Fibroblast of lung (primary cell): ENCODE results near the gene KEAP1. TPM values are rescaled to one million over a fixed set of nuclear protein-coding genes. Genes with fewer than 3 reads are reported as not detected.

Experiments
- DNase-seq, 2 donors: peaks; one replicate each; pipeline versions ENCODE4 v3.0.0 to v3.0.0-alpha.2; 2010; ENCODE audit warnings: low read depth in 2 of 2
- H2AFZ ChIP-seq: 2 replicates; pipeline ENCODE4 v1.5.1; 2012; ENCODE audit warnings: low read length, control low read depth, inconsistent platforms
- H3K27ac ChIP-seq: 2 replicates; pipeline ENCODE4 v1.5.1; 2011; ENCODE audit warnings: low read length, control low read depth; ENCODE audit not compliant: insufficient read depth
- H3K27me3 ChIP-seq: 2 replicates; pipeline ENCODE4 v1.5.1; 2011; ENCODE audit warnings: mild to moderate bottlenecking, low read length; ENCODE audit not compliant: control insufficient read depth, insufficient read depth
- H3K36me3 ChIP-seq: 2 replicates; pipeline ENCODE4 v1.5.1; 2011; ENCODE audit warnings: low read length; ENCODE audit not compliant: control insufficient read depth, insufficient read depth
- H3K4me1 ChIP-seq: 2 replicates; pipeline ENCODE4 v1.5.1; 2011; ENCODE audit warnings: low read length; ENCODE audit not compliant: control insufficient read depth, insufficient read depth; ENCODE audit errors: extremely low read depth
- H3K4me2 ChIP-seq: 2 replicates; pipeline ENCODE4 v1.5.1; 2011; ENCODE audit warnings: low read length, control low read depth; ENCODE audit not compliant: insufficient read depth; ENCODE audit errors: extremely low read depth
- H3K4me3 ChIP-seq, 4 experiments: fragments of 200-600 bp in 1 of 4; sonication (generic) in 1 of 4; replicated peaks in 1 of 4; 2 replicates each; pipeline ENCODE4 v1.5.1; 2011 to 2016; ENCODE audit warnings: low read length in 4 of 4, low read depth in 3 of 4, mild to moderate bottlenecking in 3 of 4, control low read depth in 2 of 4, inconsistent platforms in 1 of 4, mixed read lengths in 1 of 4; ENCODE audit not compliant: insufficient read depth in 1 of 4; ENCODE audit errors: control extremely low read depth in 1 of 4
- H3K79me2 ChIP-seq: 2 replicates; pipeline ENCODE4 v1.5.1; 2012; ENCODE audit warnings: mild to moderate bottlenecking, low read length, inconsistent platforms; ENCODE audit not compliant: control insufficient read depth, insufficient read depth
- H3K9ac ChIP-seq: 2 replicates; pipeline ENCODE4 v1.5.1; 2011; ENCODE audit warnings: mild to moderate bottlenecking, low read length, control low read depth; ENCODE audit not compliant: insufficient read depth
- H3K9me3 ChIP-seq: 2 replicates; pipeline ENCODE4 v1.5.1; 2012; ENCODE audit warnings: low read depth, low read length; ENCODE audit not compliant: control insufficient read depth, insufficient read depth
- H4K20me1 ChIP-seq: 2 replicates; pipeline ENCODE4 v1.5.1; 2011; ENCODE audit warnings: low read length; ENCODE audit not compliant: control insufficient read depth, insufficient read depth; ENCODE audit errors: extremely low read depth
- CTCF ChIP-seq, 2 donors: IDR thresholded peaks in 1 of 2; conservative IDR thresholded peaks in 1 of 2; 1 replicate in 1 of 2; 2 replicates in 1 of 2; pipeline ENCODE4 v1.5.1; 2011 to 2012; ENCODE audit warnings: low read length in 2 of 2, control low read depth in 1 of 2, inconsistent platforms in 1 of 2, low read depth in 1 of 2, mild to moderate bottlenecking in 1 of 2
- EZH2 ChIP-seq: IDR thresholded peaks from 2 replicates; pipeline ENCODE4 v1.5.1; 2012; ENCODE audit warnings: low read length, control low read depth, mild to moderate bottlenecking; ENCODE audit errors: missing control alignments
- polyA plus RNA-seq, 2 donors: library from polyadenylated mRNA; depleted of rRNA in 1 of 2; stranded (reverse) in 1 of 2; unstranded in 1 of 2; fragments of >200 nt; gene quantifications; 2 replicates each; pipeline ENCODE4 v1.2.1, GENCODE V29; 2011 to 2012; ENCODE audit warnings: missing spikeins in 1 of 2
- total RNA-seq: library from RNA; depleted of rRNA; stranded (reverse); fragments of >200 nt; gene quantifications from 2 replicates; pipeline ENCODE4 v1.2.1, GENCODE V29; 2014

Gene KEAP1
- total and polyA plus RNA-seq, 2 donors (not counting 1 experiment from before 2014, with no cell fraction given), result 36.1 to 103 TPM

- Histone ChIP-seq H3K9me3 (no peaks in the 10 kb centered on the region), H4K20me1 (no peaks in the 10 kb centered on the region), H3K36me3 (no peaks in the 10 kb centered on the region), H3K4me2 (peak overlapping the region; percentile 52), H3K27me3 (peaks cover 43% of the 10 kb centered on the region), H3K27ac (no peak overlapping the region), H3K4me1 (peaks cover 4% of the 10 kb centered on the region), H3K9ac (no peak overlapping the region), H2AFZ (no peak overlapping the region), H3K4me3 (peak overlapping the region in 1 of 4 experiments; percentile 33), H3K79me2 (no peaks in the 10 kb centered on the region)
- no peak for TF ChIP-seq CTCF (conservative IDR thresholded peaks at IDR 0.05 in 1 of 2, IDR thresholded peaks at IDR 0.05 in 1 of 2; ENCODE audit: low read depth in 1 of 2, low read length in 2 of 2)
- no peak for TF ChIP-seq EZH2
- no peak for DNase-seq
Measured at GRCh38 chr19:10517760-10518443, 14.7 kb upstream of the KEAP1 start.

GRCh38 chr19:10517361-10517759 lies 14.2 kb upstream of the KEAP1 start, which contains the start of gene S1PR5:
TSS of gene S1PR5 (minus strand) at chr19:10517447. CDS start at chr19:10515011, 2,436 bp downstream.
- no peak for DNase-seq
- Histone ChIP-seq H3K4me2 (peak within 1 kb of the TSS; percentile 52), H3K79me2 (no peaks in the 10 kb centered on the region), H4K20me1 (no peaks in the 10 kb centered on the region), H3K4me1 (peaks cover 4% of the 10 kb centered on the region), H3K9me3 (no peaks in the 10 kb centered on the region), H3K9ac (no peak within 1 kb of the TSS), H2AFZ (no peak within 1 kb of the TSS), H3K27ac (no peak within 1 kb of the TSS), H3K4me3 (peak within 1 kb of the TSS in 1 of 4 experiments; percentile 33), H3K36me3 (no peaks in the 10 kb centered on the region), H3K27me3 (peaks cover 45% of the 10 kb centered on the region)
- TF ChIP-seq EZH2, result no peak
- TF ChIP-seq CTCF (conservative IDR thresholded peaks at IDR 0.05 in 1 of 2, IDR thresholded peaks at IDR 0.05 in 1 of 2; ENCODE audit: low read depth in 1 of 2, low read length in 2 of 2), result no peak

GRCh38 chr19:10516671-10517286 lies 13.6 kb upstream of the KEAP1 start:
- Histone ChIP-seq H3K79me2 (no peaks in the 10 kb centered on the region), H3K27me3 (peaks cover 45% of the 10 kb centered on the region), H3K9me3 (no peaks in the 10 kb centered on the region), H4K20me1 (no peaks in the 10 kb centered on the region), H3K4me3 (peak overlapping the region in 1 of 4 experiments; percentile 33), H3K9ac (no peak overlapping the region), H3K36me3 (no peaks in the 10 kb centered on the region), H2AFZ (no peak overlapping the region), H3K27ac (no peak overlapping the region), H3K4me2 (peak overlapping the region; percentile 35), H3K4me1 (peaks cover 4% of the 10 kb centered on the region)
- DNase-seq, result no peak
- no peak for TF ChIP-seq CTCF (conservative IDR thresholded peaks at IDR 0.05 in 1 of 2, IDR thresholded peaks at IDR 0.05 in 1 of 2; ENCODE audit: low read depth in 1 of 2, low read length in 2 of 2)
- TF ChIP-seq EZH2, result peak; percentile 28
